ENCODE results near the gene PFKFB4.

PFKFB4 gene

DNA sequence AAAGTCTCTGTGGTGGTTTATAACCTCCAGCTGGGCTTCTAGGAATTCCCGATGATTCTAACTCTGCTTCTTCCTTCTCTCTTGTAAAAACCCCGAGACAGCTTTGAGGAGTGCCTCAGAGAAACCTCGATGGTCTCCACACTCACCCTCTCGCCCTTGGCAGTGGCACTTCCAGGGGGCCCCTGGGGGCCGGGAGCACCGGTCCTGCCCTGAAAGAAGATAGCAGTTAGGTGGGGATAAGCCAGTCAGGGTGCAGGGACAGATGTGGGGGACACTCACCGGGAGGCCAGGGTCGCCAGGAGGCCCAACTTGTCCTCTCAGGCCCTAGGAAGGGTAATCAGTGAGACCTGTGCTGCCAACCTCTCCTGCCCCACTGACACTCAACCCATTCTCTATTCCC, 28.8 kb upstream of the PFKFB4 start:
- DNase-seq (ENCODE audit: low read depth in 2 of 3, low spot score in 2 of 3) = no peak

DNA sequence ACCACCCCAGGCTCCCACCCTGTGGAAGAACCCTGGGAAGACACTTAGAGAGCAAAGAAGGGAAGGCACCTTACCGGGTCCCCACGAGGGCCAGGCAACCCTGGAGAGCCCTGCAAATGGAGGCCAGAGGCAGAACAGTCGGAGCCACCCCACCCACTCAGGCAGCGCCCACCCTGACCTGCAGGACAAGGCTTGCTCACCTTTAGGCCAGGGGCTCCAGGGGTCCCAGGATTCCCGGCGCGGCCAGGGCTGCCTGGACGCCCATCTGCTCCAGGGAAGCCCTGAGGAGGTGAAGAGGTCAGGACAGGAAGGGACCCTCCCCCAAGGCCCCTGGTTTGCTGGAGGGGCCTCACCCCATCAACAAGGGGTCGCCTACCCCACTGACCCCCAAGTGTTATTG, 28.2 kb upstream of the PFKFB4 start:
- no peak for DNase-seq (ENCODE audit: low read depth in 2 of 3, low spot score in 2 of 3)

DNA sequence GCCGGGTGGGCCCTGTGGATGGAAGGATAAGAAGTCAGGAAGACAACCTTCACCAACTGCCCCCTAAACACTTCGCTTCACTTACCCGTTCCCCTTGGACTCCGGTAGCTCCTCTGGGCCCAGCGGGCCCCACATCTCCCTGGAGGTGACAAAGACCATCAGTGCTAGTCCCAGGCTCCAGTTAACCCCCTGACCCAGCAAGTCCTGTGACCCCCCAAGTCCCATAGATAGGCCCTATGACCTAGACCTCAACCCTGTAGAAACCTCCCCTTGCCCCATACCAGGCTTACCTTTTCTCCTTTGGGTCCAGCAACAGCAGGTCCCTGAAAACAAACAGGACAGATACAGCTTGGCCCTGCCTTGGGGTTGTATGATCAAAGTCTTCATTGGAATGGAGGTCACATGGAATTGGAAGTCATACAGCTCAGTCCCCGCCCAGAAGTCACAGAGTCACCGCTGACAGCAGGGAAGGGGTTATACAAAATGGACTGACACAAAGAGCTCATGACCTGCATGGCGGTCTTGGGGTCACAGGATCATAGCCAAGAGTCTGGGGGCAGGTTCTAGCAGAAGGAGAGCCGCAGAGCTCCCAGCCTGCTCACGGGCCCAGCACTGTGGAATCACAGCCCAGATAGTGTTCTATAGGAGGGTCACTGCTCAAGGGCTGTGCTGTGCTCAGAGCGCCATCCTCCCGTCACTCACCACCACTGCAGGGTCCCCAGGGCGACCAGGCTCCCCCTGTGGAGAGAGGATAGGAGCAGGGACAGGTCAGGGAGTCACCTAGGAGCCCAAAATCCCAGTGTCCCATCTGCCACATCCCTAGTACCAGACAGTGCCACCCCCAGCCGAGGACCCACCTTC, 25.2 kb upstream of the PFKFB4 start:
- no peak for DNase-seq (ENCODE audit: low read depth in 2 of 3, low spot score in 2 of 3)

DNA sequence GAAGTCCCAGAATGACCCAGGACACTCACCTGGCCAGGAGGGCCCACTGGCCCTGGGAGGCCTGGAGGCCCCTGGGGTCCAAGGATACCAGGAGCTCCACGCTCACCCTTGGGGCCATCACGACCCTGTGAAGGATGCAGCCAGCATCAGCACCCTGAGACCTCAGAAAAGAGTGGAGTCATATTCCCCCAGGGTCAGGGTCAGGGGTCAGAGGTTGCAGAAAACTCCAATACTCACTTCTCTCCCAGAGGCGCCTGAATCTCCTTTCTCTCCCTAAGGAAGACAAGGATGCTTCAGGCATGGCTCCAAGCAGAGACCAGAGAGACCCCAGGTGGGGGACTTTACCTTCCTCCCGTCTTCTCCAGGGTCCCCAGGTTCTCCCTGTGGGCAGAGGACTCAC, 20.0 kb upstream of the PFKFB4 start:
- DNase-seq (ENCODE audit: low read depth in 2 of 3, low spot score in 2 of 3) = no peak

DNA sequence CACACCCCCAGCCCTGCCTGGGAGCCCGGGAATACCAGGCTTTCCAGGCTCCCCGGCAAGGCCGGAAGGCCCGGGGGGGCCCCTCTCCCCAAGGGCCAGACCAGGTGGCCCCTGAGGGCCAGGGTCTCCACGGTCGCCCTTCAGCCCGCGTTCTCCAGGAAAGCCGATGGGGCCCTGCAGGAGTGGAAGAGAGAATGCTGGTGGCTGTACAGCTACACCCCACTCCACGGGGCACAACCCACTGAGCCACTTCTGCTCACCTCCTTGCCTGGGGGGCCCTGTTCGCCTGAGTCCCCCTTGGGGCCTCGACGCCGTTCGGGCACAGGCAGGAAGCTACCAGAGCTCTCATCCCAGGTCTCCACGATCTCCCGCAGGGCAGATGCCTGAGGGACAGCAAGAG, 18.8 kb upstream of the PFKFB4 start:
- DNase-seq (ENCODE audit: low read depth in 2 of 3, low spot score in 2 of 3) = no peak

DNA sequence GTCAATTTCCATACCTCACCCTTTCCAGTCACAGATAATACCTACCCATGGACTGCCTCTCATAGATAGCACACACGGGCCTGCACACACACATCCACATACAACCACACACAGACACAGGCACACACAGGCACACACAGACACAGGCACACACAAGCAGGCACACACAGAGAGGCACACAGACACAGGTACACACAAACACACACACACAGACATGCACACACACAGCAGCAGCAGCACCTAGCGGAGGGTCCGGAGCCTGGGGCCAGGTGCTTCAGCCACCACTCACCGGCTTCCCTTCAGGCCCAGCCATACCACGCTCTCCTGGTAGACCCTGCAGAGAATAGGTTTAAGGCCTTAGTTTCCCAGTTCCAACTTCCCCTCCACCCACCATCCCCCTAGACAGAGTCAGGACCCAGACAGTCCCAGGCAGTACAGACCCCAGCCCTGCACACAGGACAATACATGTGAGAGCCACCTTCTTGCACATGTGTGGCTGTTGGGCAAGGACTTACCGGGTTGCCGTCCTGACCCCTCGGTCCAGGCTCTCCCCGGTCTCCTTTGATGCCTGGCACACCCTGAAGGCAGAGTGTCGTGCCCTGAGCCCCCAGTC, 17.5 kb upstream of the PFKFB4 start:
- no peak for DNase-seq (ENCODE audit: low read depth in 2 of 3, low spot score in 2 of 3)

DNA sequence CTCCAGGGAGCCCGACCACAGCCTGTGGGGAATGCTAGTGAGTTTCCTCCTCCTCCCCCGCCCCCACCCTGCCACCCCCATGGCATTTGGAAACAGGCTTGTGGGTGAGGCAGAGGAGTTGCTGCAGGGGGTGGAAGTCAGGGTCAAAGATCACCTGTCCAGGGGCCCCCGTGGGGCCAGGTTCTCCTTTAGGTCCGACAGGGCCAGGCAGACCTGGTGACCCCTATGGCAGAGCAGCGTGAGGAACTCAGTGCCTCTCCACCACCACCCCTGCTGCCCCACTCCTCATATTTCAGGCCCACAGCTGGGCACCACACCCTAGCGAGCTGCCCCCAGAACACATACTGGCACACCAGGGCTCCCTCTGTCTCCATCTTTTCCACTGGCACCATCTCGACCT, 15.9 kb upstream of the PFKFB4 start:
- DNase-seq (ENCODE audit: low read depth in 2 of 3, low spot score in 2 of 3) = no peak

DNA sequence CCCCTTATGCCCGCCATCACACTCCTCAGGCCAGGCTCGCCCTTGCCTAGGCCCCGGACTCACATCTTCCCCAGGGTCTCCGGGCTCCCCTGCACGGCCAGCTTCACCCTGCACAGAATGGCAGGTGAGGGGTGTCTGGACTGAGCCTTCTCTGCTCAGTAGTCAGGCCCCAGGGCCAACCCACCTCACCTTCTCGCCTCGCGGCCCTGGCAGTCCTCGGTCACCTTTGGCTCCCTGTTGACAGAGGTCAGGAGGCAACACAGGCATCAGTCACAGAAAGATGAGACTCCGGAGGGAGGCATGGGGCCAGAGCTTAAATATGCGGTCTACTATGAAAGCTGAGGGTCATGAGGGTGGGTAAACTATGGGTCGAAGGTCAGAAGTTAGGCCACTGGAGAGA, 15.3 kb upstream of the PFKFB4 start:
- no peak for DNase-seq (ENCODE audit: low read depth in 2 of 3, low spot score in 2 of 3)

DNA sequence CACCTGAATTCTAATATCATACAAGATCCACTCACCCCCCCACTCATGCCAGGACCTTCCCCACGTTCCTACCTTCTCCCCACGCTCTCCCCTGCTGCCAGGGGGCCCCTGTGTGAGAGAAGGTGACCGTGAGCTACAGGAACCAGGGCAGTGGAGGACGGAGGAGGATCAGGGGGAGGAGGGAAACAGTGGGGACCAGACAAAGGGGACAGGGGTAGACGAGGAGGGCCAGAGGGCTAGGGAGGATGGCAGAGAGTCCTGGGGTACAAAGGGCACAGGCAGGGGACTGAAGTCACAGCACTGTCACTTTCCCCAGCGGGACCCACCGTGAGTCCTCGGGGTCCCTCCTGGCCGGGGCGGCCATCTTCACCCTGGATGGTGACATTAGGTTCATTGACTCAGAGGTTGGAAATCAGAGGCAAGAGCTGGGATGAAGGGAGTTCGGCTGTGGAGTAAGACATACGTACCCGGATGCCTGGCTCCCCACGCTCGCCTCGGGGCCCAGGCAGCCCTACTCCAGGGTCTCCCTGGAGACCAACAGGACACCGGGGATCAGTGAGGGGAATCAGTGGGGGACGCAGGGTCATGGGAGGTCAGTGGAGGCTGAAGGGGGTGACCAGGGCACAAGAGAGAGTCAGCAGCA, 13.3 kb upstream of the PFKFB4 start:
- no peak for DNase-seq (ENCODE audit: low read depth in 2 of 3, low spot score in 2 of 3)

DNA sequence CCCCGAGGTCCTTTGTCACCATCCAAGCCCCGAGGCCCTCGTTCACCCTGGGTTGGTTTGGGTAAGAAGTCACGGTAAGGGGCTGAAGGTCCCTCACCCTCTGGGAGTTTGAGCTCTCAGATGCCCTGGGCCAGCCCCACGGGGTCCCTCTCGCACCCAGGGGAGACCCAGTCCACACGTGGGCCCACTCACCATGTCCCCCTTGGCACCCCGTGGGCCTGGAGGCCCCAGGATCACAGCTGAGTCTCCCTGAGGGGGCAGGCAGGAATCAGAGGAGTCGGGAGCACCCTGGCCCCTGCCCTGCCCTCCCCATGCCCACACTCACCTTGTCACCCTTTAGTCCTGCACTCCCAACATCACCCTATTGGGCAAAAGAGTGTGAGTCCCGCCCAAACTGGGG, 12.8 kb upstream of the PFKFB4 start:
- no peak for DNase-seq (ENCODE audit: low read depth in 2 of 3, low spot score in 2 of 3)

DNA sequence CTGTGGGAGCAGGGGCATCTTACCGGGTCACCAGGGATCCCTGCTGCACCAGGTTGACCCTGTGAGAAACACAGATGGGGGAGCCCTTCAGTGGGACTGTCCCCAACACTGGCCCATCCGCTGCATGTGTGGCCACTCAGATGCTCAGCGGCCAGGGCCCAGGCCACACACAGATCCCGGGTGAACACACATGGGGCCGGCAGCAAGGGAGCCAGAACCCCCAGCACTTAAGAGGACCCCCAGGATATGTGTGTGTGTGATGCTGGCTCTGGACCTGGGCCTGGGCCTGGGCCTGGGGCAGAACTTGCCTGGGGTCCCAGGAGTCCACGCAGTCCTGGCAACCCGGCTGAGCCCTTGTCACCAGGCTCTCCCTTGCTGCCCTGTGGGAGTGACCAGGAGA, 11.9 kb upstream of the PFKFB4 start:
- no peak for DNase-seq (ENCODE audit: low read depth in 2 of 3, low spot score in 2 of 3)

DNA sequence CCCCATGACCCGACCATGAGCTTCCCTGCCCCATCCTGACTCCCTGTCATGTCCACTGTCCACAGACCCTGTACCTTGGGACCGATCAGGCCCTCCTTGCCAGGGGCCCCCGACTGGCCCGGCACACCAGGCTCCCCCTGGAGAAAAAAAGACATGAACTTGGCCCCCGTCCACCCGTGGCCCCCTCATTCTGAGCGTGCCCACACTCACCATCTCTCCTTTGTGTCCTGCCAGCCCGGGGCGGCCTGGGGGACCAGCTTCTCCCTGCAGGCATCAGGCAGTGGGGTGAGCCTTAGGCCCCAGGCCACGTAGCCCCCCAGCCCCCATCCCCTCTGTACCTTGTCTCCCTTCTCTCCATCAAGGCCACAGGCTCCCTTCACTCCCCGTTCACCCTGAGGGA, 10.9 kb upstream of the PFKFB4 start:
- DNase-seq (ENCODE audit: low read depth in 2 of 3, low spot score in 2 of 3) = no peak

DNA sequence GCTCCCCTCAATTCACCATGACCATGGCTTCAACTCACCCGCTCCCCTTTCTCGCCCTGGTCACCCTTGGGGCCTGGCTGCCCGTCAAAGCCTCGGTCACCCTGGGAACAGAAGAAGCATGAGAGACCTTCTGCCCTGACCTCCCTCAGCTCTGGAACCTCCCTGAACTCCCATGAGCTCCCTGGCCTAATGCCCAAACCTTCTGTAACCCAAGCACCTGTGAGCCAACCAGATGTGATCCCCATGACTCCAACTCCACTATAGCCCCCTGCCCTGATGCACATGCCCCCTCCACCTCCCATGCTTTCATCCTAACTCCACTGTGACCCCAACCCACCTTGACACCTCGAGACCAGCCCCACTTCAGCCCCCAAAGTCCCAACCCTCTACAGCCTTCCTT, 10.5 kb upstream of the PFKFB4 start:
- DNase-seq (ENCODE audit: low read depth in 2 of 3, low spot score in 2 of 3) = no peak

DNA sequence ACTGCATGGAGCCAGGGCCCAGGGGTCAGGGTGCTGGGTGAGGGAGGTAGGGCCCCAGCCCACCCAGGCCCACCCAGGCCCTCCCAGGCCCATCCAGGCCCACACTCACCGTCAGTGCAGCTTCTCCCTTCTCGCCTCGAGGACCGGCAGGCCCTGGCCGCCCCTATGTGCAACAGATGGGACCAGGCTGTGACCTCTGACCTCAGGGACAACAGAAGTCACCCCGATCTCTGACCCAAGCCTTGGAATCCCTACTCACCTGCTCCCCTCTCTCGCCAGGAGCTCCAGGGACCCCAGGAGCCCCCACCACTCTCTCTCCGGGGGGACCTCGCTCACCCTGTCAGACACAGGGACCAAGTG, 9.8 kb upstream of the PFKFB4 start:
- no peak for DNase-seq (ENCODE audit: low read depth in 2 of 3, low spot score in 2 of 3)

DNA sequence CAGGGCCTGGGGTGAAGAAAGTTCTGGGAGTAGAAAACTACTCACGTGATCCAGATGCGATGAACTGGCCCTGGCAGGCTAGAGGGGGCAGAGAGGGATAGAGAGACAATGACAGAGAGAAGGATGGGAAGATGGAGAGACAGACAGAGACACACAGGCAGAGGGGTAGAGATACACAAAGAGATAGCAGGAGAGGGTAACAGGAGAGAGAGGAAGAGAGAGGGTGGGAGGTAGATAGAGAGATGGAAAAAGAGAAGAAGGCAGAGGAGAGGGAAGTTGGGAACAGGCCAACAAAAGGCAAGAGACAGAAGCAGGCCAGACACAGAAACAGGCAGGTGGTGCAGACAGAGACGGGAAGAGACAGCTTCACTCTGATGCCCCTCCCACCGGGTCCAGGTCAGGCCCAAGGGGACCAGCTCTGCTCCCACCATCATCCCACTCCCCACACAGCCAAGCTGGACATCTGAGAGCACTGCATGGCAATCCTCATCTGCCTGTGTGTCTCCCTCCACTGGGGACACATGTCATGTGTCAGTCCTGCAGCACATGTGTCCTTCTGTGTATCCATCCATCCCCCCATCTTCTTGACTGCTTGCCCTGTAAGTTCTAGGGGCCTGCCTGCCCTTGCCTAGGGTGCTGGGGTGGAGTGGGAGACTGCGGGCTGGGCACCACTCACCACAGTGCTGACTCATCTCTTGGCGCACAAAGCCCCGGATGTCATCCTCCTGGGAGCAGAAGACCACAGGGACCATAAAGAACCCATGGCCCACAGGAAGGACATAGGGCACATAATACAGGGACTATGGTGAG, 9.2 kb upstream of the PFKFB4 start:
- no peak for DNase-seq (ENCODE audit: low read depth in 2 of 3, low spot score in 2 of 3)

DNA sequence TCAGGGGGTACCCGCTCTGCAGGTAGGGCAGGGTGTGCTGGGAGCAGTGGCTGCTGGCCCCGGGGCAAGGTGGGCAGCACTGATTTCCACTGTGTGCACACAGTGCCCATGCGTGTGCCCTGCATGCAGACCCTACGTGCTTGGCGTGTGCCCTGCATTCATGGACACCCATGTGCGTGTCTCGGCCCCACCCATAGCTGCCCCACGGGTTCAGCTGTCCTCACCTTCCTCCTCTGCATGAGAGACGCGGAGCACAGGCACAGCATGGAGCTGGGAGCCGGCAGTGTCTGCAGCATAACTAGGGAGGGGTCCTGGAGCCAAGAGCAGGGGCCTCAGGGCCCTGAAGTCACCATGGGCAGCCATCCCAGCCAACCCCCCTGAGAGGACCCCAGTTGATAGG, 8.6 kb upstream of the PFKFB4 start:
- DNase-seq (ENCODE audit: low read depth in 2 of 3, low spot score in 2 of 3) = no peak

DNA sequence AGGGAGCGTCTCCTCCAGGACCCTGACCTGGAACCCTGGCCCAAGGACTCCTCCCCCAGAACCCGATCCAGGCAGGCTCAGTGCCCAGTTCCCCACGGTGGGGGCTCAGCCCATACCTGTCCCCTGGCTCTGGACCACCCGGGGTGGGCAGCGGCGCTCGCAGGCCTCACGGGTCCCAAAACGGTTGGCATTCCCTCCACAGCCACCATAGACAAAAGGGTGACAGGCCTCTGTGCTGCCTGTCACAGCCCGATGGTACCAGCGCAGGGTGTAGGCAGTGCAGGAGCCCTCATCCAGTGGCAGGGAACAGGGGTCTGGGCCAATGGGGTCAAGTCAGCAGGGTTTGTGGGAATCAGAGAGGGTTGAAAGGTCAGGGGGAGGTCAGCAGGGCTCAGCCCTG, 8.1 kb upstream of the PFKFB4 start:
- DNase-seq (ENCODE audit: low read depth in 2 of 3, low spot score in 2 of 3) = no peak

DNA sequence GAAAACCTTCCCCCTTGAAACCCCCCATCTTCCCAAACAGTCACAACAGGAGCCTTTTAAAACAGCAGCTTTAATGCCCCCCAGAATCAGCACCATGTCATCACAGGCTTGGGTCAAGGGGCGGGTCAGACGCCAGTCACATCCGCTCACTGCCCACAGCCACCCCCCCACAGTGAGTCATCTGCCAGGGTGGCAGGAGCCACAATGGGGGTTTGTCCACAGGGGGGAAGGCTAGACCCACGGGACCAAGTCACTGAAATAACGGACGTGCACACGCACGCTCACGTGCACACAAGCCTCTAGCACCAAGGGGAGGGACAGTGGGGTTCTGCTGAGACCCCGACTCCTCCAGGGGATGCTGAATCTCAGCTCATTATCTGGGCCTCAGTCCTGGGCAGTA, 7.4 kb upstream of the PFKFB4 start:
- peak in 1 of 3 experiments; percentile 20 for DNase-seq (ENCODE audit: low read depth in 2 of 3, low spot score in 2 of 3)

DNA sequence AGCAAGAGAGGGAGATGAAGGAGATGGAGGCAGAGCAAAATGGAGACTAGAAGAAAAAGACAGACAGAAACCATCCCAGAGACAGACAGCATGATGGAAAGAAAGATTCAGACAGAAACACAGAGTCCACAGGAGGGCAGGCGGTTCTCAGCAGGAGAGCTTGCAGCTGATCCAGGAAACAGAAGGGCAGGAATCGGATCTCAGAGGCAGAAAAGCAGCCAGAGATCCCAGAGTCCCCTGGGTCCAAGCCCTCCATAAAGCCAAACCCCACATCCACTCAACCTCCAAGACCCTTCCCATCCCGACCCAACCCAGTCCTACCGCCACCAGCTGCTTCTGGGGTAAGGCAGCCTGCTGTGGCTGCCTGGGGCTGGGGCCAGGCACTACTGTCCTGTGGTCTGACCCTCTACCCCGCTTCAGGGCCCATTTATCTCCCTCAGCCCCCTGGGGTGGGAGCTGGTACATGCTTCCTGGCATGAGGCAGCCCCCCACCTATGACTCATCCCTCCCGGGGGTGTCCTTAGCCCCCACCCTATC, 6.8 kb upstream of the PFKFB4 start, which contains the start of gene UCN2:
Gene UCN2 (minus strand): TSS at position 400 of the 537 bp plus-strand sequence. CDS start 657 bp downstream, outside the sequence.
- DNase-seq (ENCODE audit: low read depth in 2 of 3, low spot score in 2 of 3) = no peak

DNA sequence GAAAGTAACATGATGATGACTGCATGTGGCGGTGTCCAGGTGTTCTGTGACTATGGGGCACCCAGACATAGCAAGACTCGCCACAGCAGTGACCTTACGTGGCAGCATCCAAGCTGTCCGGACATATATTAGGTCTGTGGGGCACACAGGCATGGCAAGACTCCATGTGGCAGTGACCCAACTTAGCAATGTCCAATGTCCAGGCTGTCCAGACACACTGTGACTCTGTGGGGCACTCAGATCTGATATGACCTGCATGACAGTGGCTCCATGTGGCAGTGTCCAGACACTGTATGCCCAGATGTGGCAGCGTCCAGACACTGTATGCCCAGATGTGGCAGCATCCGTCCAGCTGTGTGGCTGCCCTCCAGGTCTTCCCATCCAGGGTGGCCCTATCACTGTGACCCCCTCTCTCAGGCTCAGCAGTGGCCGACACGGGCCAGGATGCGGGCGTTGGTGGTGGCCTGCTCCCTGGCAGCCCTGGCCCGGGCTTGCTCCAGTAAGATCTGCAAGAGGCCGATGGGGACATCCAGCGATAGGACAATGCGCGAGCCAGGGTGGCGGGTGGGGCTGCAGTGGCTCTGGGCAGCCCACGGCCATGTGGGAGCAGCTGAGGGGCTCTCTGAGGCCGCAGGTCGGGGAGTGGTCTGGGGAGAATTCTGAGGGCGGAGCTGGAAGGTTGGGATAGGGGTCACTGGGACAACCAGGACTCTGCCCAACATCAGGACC, 5.9 kb upstream of the PFKFB4 start:
- DNase-seq (ENCODE audit: low read depth in 2 of 3, low spot score in 2 of 3) = no peak

All from activated CD8-positive, alpha-beta memory T cell treated with anti-CD3 and anti-CD28 coated beads for 48 hours (primary cell).